Measurements from ENCODE around the gene PALM. TPM values are rescaled to one million over a fixed set of nuclear protein-coding genes. Genes with fewer than 3 reads are reported as not detected.
"Not testable (repeated sequence)": the region's sequence is repeated elsewhere in the genome, so short reads cannot be mapped to it uniquely, and the experiment has no call there.

The PALM gene
- total RNA-seq, 3 donors from 2014 or later, result 0.26 to 0.61 (median 0.27) TPM

DNA sequence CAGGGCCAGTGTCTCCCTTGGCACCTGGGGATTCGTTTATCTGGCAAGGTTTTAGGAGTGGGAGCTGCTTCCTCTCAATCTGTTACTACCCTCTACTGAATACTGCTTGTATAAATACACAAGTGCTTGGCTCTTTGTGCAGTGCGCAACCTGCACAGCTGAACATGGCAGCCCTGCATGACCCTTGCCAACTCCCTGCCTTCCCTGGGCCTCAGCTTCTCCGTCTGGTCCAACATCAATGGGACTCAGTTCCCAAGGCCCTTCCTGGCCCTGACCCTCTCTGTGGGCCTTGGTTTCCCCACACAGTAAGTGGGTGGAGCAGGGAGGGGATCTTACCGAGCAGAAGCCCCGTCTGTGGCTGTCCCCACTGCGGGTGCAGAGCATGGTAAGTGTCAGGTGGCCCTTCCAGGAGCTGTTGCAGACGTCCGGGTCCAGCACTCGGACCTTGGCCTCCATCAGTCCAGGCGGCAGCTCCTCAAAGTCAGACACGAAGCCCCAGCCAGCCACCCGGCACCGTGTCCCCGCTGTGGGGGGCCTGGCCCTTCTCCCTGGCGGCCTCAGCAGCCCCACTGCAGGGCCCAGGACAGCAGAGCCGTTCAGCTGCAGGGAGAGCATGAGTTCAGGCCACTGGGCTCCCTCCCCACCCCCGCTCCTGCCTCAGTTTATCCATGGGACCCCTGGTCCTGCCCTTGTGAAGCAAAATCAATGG is 22.0 kb upstream of the PALM start:
- ATAC-seq (no peak), DNase-seq (no peak)
- no peaks in the 10 kb centered on the region for H3K36me3 Mint-ChIP-seq (ENCODE audit: insufficient read depth)
- no peak overlapping the region for H3K4me3 Mint-ChIP-seq
- H3K4me1 Mint-ChIP-seq (ENCODE audit: low read depth), result no peaks in the 10 kb centered on the region
- no peaks in the 10 kb centered on the region for H3K27me3 Mint-ChIP-seq (ENCODE audit: low read depth)
- no peaks in the 10 kb centered on the region for H3K9me3 Mint-ChIP-seq

- DNase-seq, result no peak
- no peak overlapping the region for H3K4me3 Mint-ChIP-seq
- H3K4me1 Mint-ChIP-seq (ENCODE audit: low read depth), result no peaks in the 10 kb centered on the region
- no peaks in the 10 kb centered on the region for H3K36me3 Mint-ChIP-seq (ENCODE audit: insufficient read depth)
- H3K9me3 Mint-ChIP-seq, result no peaks in the 10 kb centered on the region
- no peaks in the 10 kb centered on the region for H3K27me3 Mint-ChIP-seq (ENCODE audit: low read depth)
- no peak for ATAC-seq
Observed at GRCh38 chr19:687569-688166, 21.1 kb upstream of the PALM start.

DNA sequence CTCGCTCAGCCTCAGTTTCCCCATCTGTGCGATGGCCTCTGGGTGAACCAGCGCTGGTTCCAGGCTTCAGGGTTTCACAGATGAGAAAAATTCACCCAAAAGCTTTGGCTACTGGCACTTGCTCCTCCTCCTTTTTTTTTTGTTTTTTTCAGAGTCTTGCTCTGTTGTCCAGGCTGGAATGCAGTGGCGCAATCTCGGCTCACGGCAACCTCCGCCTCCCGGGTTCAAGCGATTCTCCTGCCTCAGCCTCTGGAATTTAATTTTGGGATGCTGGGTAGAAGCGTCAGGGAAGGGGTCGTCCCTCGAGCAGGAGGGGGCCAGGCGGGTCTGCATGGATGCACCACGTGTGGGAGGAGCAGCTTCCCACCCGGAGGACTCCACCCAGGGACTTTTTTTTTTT is 20.5 kb upstream of the PALM start:
- no peaks in the 10 kb centered on the region for H3K27me3 Mint-ChIP-seq (ENCODE audit: low read depth)
- no peaks in the 10 kb centered on the region for H3K4me1 Mint-ChIP-seq (ENCODE audit: low read depth)
- DNase-seq (no peak), ATAC-seq (no peak)
- no peak overlapping the region for H3K4me3 Mint-ChIP-seq
- no peaks in the 10 kb centered on the region for H3K36me3 Mint-ChIP-seq (ENCODE audit: insufficient read depth)
- no peaks in the 10 kb centered on the region for H3K9me3 Mint-ChIP-seq

DNA sequence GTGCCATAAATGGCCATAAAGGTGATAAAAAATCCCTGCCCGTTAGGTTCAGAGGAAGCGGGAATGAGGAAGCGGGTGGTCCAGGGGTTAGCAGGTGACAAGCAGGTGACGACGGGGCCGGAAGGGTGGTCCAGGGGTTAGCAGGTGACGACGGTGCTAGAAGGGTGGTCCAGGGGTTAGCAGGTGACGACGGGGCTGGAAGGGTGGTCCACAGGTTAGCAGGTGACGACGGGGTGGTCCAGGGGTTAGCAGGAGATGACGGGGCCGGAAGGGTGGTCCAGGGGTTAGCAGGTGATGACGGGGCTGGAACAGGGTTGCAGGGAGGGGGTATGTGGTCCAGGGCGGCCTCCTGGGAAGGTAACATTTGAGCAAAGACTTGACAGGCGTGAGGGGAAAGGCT is 19.7 kb upstream of the PALM start:
- no peaks in the 10 kb centered on the region for H3K4me1 Mint-ChIP-seq (ENCODE audit: low read depth)
- no peak for ATAC-seq
- no peak overlapping the region for H3K4me3 Mint-ChIP-seq
- no peaks in the 10 kb centered on the region for H3K27me3 Mint-ChIP-seq (ENCODE audit: low read depth)
- DNase-seq, result no peak
- H3K9me3 Mint-ChIP-seq, result no peaks in the 10 kb centered on the region
- no peaks in the 10 kb centered on the region for H3K36me3 Mint-ChIP-seq (ENCODE audit: insufficient read depth)

DNA sequence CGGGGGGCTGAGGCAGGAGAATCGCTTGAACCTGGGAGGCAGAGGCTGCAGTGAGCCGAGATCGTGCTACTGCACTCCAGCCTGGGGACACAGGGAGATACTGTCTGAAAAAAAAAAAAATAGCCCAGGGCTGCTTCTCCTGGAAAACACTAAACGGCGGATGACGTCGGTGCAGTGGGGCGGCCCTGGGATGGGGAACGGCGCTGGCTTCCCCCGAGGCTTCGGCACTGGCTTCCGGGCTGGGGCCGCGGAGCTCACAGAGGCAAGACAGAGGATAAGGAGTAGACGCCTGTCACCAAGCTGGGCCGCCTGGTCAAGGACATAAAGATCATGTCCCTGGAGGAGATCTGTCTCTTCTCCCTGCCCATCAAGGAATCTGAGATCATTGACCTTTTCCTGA is 18.5 kb upstream of the PALM start:
- peaks cover 3% of the 10 kb centered on the region for H3K27me3 Mint-ChIP-seq (ENCODE audit: low read depth)
- no peaks in the 10 kb centered on the region for H3K4me1 Mint-ChIP-seq (ENCODE audit: low read depth)
- ATAC-seq, result no peak
- H3K4me3 Mint-ChIP-seq, result no peak overlapping the region
- H3K9me3 Mint-ChIP-seq, result no peaks in the 10 kb centered on the region
- H3K36me3 Mint-ChIP-seq (ENCODE audit: insufficient read depth), result no peaks in the 10 kb centered on the region
- DNase-seq, result no peak

GRCh38 chr19:694481-695351 is 14.0 kb upstream of the PALM start:
- Mint-ChIP-seq H3K27me3 (ENCODE audit: low read depth) (peaks cover 29% of the 10 kb centered on the region), H3K4me1 (ENCODE audit: low read depth) (no peaks in the 10 kb centered on the region), H3K4me3 (no peak overlapping the region), H3K36me3 (ENCODE audit: insufficient read depth) (no peaks in the 10 kb centered on the region), H3K9me3 (no peaks in the 10 kb centered on the region)
- DNase-seq (no peak), ATAC-seq (peak in 1 of 2 donors; percentile 51)

DNA sequence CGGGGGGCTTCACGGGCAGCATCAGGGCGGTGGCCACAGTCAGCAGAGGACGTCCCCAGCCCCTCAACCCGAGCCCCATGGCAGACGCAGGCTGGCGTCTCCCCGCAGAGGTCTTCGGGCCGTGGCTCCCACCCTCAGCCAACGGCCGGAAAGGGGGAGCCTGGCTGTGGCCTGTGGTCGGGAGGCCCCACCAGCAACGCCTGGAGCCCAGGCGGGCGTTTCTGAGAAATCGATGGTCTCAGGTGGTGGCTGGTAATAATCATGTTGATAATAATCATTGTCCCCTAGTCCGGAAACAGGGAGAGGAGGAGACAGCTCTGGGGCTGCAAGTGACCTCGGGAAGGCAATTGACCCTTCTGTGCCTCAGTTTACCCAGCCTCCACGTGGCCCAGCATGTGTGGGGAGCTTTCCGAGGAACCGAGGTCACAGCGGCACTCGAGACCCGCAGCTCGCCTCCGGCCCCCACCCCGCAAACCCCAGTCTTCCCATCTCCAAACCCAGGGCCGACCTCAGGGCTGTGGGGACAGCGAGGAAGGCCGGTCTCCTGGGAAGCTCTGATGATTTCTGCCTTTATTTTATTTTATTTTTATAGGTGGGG is 13.3 kb upstream of the PALM start, which contains the start of gene PRSS57:
Gene PRSS57, minus strand, starts transcription at position 101 of the 598 bp plus-strand sequence. Its CDS starts 22 bp downstream, at position 79.
- Mint-ChIP-seq H3K4me1 (ENCODE audit: low read depth) (no peaks in the 10 kb centered on the region), H3K36me3 (ENCODE audit: insufficient read depth) (no peaks in the 10 kb centered on the region), H3K4me3 (no peak within 1 kb of the TSS), H3K9me3 (no peaks in the 10 kb centered on the region), H3K27me3 (ENCODE audit: low read depth) (peaks cover 29% of the 10 kb centered on the region)
- ATAC-seq (peak in 1 of 2 donors; percentile 30), DNase-seq (no peak)

DNA sequence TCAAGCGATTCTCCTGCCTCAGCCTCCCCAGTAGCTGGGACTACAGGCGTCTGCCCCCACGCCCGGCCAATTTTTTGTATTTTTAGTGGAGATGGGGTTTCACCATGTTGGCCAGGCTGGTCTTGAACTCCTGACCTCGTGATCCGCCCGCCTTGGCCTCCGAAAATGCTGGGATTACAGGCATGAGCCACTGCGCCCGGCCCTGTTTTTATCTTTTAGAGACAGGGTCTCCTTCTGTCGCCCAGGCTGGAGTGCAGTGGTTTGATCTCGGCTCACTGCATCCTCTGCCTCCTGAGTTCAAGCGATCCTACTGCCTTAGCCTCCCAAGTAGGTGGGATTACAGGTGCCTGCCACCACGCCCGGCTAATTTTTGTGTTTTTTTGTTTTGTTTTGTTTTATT is 10.2 kb upstream of the PALM start:
- H3K27me3 Mint-ChIP-seq (ENCODE audit: low read depth), result peaks cover 35% of the 10 kb centered on the region
- ATAC-seq; DNase-seq; H3K36me3 Mint-ChIP-seq (ENCODE audit: insufficient read depth); H3K9me3 Mint-ChIP-seq; H3K4me3 Mint-ChIP-seq; H3K4me1 Mint-ChIP-seq (ENCODE audit: low read depth): not testable (repeated sequence)

DNA sequence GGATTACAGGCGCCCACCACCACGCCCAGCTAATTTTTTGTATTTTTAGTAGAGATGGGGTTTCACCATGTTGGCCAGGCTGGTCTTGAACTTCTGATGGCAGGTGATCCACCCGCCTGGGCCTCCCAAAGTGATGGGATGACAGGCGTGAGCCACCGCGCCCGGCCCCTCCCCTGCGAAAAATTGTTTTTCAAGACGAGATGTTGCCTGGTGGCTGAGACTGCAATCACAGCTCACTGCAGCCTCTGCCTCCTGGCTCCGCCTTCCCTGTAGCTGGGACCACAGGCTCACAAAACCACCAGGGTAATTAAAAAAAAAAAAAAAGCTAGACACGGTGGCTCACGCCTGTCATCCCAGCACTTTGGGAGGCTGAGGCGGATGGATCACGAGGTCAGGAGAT is 8.8 kb upstream of the PALM start:
- not testable (repeated sequence) for ATAC-seq; H3K4me1 Mint-ChIP-seq (ENCODE audit: low read depth); H3K4me3 Mint-ChIP-seq; DNase-seq; H3K36me3 Mint-ChIP-seq (ENCODE audit: insufficient read depth); H3K9me3 Mint-ChIP-seq
- peaks cover 33% of the 10 kb centered on the region for H3K27me3 Mint-ChIP-seq (ENCODE audit: low read depth)

- H3K36me3 Mint-ChIP-seq (ENCODE audit: insufficient read depth); H3K4me3 Mint-ChIP-seq; DNase-seq; H3K4me1 Mint-ChIP-seq (ENCODE audit: low read depth); H3K9me3 Mint-ChIP-seq; ATAC-seq: not testable (repeated sequence)
- peaks cover 31% of the 10 kb centered on the region for H3K27me3 Mint-ChIP-seq (ENCODE audit: low read depth)
Observed at GRCh38 chr19:702847-703246, 5.9 kb upstream of the PALM start.

DNA sequence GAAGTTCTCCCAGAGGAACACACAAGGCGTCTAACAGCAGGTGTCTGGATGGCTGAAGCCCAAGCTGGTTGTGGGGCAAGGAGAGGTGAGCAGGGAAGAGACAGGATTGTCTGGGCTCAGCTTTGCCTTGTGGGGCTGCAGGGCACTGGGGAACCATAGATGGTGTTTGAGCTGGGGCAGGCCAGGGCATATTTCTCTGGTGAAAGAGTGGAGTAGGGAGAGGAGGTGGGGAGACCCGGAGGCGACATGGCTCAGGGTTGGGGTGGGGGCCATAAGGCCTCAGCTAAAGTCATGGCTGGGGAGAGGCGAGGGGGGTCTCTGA is 5.4 kb upstream of the PALM start:
- ATAC-seq (peak in 1 of 2 donors; percentile 12), DNase-seq (no peak)
- Mint-ChIP-seq H3K27me3 (ENCODE audit: low read depth) (peaks cover 31% of the 10 kb centered on the region), H3K4me3 (no peak overlapping the region), H3K4me1 (ENCODE audit: low read depth) (peaks cover 5% of the 10 kb centered on the region), H3K9me3 (no peaks in the 10 kb centered on the region), H3K36me3 (ENCODE audit: insufficient read depth) (no peaks in the 10 kb centered on the region)

- Mint-ChIP-seq H3K36me3 (ENCODE audit: insufficient read depth) (no peaks in the 10 kb centered on the region), H3K4me1 (ENCODE audit: low read depth) (peaks cover 5% of the 10 kb centered on the region), H3K27me3 (ENCODE audit: low read depth) (peaks cover 27% of the 10 kb centered on the region), H3K4me3 (no peak overlapping the region), H3K9me3 (no peaks in the 10 kb centered on the region)
- peak; percentile 65 to 79 for ATAC-seq
- DNase-seq, result peak; percentile 37
Observed at GRCh38 chr19:703651-704446, 4.9 kb upstream of the PALM start.

GRCh38 chr19:704447-704741 is 4.3 kb upstream of the PALM start:
- H3K4me3 Mint-ChIP-seq, result no peak overlapping the region
- H3K27me3 Mint-ChIP-seq (ENCODE audit: low read depth), result peaks cover 26% of the 10 kb centered on the region
- peaks cover 5% of the 10 kb centered on the region for H3K4me1 Mint-ChIP-seq (ENCODE audit: low read depth)
- no peak for DNase-seq
- no peaks in the 10 kb centered on the region for H3K9me3 Mint-ChIP-seq
- peak in 1 of 2 donors; percentile 5 for ATAC-seq
- H3K36me3 Mint-ChIP-seq (ENCODE audit: insufficient read depth), result no peaks in the 10 kb centered on the region
